Activated CD4-positive, alpha-beta T cell treated with anti-CD3 and anti-CD28 coated beads, Interleukin-2, amount 50 U/mL, for 4 hours (primary cell): ENCODE measurements around the gene SMURF2.
"Not testable (repeated sequence)": the region's sequence is repeated elsewhere in the genome, so short reads cannot be mapped to it uniquely, and the experiment has no call there.

Experiments used
- DNase-seq, 2 experiments: peaks; one replicate each; pipeline ENCODE4 v3.0.0-alpha.2; 2020

The SMURF2 gene

DNA sequence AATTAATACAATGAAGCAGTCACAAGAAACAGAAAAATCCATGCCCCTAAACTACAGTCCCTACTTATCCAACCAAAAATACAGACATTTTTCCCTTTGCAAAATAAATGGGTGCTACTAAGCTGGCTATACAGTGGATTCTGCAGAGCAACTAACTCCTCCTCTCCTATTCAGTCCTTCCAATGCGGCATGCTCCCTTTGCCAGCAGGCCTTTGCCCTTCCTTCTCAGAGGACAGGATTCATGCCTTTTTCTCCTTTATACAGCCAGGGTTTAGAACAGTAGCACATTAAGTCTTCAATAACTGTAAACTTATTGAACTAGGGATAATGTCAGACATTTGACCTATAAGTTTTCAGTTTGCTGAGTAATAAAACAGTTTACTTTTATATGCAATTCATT, 70.2 kb downstream of the SMURF2 start:
- no peak for DNase-seq

DNA sequence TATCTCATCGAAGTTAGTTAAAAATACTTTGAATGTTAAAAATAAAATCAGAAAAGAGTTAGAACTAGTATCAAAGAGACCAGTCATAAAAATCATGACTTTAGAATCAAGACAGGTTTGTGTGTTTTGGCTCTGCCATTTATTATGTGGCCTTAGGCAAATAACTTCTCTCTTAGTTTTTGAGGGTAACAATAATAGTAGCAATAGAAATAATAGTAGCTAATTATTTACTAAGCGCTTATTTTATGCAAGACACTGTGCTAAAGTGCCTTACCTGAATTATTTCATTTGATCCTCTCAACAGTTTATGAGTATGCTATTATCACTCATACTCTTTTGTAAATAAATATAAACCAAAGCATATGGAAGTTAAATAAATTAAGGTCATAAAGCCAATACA, 77.0 kb downstream of the SMURF2 start:
- no peak for DNase-seq

DNA sequence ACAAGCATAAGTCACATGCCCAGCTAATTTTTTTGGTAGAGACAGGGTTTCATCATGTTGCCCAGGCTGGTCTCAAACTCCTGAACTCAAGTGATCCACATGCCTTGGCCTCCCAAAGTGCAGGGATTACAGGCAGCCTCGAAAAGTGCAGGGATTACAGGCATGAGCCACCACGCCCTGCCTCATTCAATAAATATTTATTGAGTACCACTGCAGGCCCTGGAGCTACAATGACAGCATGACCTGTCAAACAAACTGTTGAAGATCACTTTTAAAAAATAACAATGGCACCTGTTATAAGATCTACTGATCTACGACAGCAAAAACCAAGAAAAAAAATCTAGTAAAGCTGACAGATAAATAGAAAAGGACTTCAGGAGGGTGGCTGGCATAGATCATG, 79.1 kb downstream of the SMURF2 start:
- no peak for DNase-seq

DNA sequence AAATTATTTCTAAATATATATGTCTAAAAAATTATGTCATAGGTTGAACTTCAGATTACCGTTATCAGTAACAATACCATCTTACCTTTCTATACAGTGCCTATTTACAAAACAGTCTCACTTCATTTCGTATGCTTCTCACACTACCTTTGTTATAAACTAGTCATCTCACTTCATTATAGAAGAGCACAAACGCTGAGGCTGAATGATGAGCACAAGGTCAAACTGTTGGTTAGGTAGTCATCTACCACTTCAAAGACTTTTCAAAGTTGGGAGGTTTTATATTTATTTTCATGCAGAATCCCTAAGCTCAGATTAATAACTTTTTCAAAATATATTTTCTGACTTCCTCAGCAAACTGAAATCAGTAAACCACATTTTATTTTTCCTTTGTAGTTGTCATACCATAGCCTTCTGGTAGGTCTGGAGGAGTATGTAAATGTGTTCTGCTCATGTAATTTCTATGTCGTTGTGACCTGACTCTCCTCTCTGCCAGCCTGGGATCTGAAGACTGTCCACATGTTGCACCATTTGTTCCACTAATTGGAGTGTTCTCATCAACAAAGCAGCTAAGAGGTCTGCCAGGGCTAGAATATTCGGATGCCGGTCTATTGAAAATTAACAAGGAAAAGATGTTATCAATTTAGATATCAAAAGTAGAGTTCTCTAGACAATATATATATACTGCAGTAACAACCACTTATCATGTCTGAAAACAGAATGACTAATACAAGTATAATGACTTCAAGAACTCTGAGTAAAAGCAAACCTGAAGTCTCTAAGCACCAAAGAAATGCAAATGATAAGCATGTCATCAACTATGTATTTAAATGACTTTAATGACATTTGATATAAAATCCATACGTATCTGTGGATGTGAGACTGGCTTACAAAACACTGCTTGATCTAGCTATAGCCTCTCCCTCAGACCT, 81.5 kb downstream of the SMURF2 start:
- no peak for DNase-seq

DNA sequence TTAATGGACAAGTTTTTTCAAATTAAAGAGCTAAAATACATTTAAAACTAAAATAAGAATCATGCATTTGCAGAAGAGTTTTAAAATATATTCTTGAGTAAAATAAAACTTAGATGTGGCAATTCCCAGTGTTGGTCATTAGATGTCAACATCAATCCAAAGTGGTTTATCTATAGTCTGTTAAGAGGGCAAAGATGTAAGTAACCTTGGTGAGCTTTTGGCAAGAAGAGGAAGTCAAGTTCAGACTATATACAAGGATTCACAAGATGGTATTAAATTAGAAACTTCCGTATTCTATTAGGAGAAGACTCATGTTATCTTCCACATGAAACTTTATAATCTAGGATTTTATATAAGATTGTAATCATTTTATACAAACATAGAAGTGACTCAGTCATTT, 82.2 kb downstream of the SMURF2 start:
- DNase-seq = no peak

DNA sequence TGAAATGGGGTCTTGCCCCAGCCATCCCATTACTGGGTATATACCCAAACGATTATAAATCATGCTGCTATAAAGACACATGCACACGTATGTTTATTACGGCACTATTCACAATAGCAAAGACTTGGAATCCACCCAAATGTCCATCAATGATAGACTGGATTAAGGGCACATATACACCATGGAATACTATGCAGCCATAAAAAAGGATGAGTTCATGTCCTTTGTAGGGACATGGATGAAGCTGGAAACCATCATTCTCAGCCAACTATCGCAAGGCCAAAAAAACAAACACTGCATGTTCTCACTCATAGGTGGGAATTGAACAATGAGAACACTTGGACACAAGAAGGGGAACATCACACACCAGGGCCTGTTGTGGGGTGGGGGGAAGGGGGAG, 85.1 kb downstream of the SMURF2 start:
- not testable (repeated sequence) for DNase-seq

DNA sequence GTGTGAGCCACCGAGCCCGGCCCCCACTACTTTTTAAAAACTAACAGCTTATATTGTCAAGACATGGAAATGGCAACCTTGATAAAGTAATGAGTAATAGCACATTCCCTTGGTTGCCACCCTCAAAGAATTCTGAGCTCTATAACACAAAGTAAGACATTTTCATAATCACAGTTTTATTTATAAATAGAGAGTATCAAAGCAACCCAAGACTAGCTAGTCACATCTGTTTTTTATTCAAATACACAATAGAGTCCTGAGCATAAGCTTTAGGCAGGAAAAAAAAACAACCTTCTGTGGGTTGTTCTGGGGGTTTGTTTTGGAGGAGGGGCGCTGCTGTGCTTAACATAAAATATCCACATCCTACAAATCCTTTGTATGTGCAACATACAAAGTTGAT, 86.7 kb downstream of the SMURF2 start:
- no peak for DNase-seq

DNA sequence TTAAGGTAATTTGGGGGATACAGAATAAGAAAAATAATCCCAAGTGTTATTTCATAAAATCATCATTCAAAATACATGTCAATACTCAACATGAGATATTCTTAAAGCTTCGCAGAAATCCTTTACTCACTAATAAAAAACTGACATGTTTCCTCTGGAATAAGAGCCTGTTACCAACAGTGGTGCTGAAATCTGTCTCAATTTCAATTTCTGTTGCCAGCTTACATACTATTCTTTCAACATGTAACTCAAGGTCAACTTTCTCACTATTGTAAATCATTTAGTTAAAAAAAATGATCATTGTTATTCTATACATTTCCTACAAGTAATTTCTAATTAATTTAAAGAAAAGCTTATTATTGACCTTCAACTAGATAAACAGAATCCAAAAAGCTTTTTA, 87.5 kb downstream of the SMURF2 start:
- DNase-seq = no peak

DNA sequence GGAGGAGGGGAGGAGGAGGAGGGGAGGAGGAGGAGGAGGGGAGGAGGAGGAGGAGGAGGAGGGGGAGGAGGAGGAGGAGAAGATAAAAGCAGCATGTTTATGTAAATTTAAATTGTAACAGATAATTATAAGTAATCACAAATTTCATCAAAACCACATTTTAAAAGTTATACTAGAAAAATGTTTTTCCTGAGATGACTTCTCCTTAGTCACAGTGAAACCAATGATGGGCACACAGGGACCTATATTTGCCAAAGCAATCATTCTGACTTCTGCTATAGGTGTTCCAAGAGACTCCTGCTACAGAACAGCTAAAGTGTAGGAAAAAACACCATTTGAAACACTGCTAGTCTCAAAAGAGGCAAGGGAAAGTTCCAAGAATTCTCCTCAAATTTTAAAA, 88.9 kb downstream of the SMURF2 start:
- DNase-seq = no peak

DNA sequence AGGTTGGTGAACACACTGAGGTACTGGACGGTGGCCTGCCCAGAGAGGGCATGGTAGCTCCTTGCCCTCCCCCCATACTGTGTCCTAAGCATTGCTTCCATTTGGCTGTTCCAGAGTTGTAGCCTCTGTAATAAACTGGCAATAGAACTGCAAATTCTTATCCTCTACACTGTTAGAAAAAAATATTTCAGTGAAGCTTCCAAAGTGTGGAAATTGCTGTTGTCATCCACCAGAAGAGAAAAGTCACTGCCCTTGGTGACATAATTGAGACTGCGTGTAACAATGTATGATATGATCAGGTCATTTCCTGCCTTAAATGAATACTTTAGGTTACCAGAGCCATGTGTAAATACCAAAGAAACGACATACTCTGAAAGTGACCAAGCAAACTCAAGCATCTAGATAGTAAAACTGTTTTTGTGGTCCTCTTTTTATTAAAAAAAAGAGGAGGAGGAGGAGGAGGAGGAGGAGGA, 89.4 kb downstream of the SMURF2 start:
- no peak for DNase-seq

DNA sequence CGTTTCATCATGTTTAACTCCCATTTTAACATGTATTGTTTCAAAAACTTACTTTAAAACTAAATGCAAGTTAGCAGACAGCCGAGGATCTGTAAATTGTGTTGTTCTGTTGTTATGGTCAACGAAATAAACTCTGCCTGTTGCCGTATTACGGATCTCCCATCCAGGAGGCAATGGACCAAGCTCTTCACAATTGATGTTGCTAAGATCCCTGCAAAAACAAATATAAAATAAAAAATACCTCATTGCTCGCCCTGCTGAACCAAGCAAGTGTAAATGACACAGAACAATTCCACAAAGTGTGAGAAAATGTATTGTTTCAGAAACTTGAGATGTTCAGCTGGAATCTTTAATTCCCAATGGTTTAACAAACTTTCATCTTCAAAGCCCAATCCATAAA, 90.4 kb downstream of the SMURF2 start:
- no peak for DNase-seq

DNA sequence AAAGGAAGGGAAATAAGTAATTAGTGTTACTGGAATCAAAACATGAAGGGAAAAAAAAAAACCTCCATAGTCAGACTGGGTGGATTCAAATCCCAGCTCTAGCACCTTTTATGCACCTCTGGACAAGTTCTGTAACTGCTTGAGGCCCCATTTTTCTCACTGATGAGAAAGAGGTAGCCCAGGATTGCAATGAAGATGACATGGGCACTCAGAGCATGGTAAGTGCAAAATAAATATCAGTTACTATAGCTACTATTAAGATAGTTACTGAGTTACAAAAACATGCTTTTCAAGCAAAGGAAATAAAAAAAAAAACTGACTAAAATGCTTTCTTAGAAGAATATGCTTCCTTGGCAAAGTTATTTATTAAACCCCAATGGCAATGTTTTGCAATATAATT, 96.5 kb downstream of the SMURF2 start:
- DNase-seq = no peak

DNA sequence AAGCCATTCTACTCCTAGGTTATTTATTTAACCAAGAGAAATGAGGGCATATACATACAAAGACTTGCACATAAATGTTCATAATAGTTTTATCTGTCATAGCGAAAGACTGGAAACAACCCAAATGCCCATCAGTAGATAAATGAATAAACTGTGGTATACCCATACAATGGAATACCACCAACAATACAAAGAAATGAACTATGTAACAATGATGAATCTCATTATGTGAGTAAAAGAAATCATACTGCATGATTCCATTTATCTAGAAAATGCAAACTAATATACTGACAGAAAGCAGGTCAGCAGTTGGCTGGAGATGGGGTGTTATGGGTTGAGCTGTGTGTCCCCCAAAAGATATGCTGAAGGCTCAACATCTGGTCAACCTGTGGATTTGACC, 98.0 kb downstream of the SMURF2 start:
- DNase-seq = no peak

DNA sequence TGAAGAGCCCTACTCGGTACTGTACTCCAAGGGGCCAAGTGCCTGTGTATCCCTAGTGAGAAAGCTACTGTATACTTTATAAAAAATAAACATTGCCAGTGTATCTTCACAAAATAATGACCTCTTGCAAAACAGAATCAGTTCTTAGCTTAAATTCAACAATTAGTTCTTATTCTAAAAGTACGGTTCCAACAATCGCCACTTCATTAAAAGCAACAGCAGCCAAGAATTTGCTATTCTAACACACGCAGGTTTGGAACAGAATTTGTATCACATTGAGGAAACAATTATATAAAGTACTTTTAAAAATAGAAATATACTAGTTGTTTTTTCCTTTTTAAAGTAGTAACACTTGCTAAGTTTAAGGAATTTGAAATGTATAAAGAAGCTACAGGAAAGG, 106.8 kb downstream of the SMURF2 start:
- no peak for DNase-seq

DNA sequence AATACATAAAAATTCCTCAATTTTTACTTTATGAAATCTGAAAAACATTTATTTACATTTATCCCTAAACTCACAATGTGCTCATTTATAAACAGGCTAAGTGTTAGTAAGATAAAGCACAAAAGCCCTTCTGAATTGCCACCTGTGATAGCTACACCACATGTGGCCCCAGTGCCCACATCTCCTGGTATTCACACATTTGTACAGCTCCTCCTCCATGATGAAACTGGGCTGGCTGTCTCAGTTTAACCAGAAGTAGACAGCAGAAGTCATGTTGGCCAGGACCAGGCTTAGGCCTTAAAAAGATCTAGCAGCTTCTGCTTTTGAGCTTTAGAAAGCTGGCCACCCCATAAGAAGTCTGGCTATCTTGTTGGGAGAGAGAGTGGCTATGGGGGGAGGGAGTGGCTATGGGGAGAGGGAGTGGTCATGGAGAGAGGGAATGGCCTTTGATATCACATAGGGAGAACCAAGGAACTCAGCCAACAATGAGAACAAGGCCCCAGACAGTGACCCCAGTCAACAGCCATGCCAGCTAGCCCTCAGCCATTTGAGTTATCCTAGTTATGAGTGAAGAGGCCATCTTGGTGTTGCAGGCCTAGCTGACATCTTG, 108.0 kb downstream of the SMURF2 start:
- DNase-seq = no peak

DNA sequence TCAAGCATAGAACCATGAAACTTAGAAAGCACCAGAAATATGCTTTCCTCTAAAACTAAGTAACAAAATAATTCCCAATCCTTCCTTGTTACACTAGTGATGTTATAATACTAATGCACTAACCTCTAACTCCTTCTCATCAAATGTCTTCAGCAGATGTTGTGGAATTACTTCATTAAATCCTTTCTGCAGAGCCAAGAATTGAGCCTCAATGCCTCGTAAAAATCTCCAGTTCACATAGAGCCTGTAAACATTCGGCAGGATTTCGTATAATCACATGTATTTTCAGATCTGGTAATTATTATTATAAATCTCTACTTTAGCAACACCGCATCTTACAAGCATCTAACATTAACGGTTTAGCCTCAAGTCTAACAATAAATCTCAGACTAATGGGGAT, 110.6 kb downstream of the SMURF2 start:
- DNase-seq = no peak

DNA sequence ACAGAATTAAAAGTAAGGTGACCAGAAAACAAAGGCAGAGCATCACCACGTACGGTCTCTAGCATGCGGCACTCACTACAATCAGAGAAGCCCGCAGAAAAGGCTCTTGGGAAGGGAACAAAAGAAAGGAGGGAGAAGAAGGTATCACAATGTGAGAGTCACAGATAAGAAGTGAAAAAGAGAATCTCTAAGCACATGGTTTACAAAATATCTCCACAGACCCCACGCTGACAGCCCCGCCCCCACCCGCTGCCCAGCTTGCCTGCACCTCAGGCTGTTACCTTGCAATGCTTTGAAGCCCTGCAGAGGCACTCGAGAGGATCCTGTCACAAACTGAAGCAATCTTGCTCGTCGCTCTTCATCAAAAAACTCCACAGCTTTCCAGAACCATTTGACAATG, 114.8 kb downstream of the SMURF2 start:
- no peak for DNase-seq

DNA sequence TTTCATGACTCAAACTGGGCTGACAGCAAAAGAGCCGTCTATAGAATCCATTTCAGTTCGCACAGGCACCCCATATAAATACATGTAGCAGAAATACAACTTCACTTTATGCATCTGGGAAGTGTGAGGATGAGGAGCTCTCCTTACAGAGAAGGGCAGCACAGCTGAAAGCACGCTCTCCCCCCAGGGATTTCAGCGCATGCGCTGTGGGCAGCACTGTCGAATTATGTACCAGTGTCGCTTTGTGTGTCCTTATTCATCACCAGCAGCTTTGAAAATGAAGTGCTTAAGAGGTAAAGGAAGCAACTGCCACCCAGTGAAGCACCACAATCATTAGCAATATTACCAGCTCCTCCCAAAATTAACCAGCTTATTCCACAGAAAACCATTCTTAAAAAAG, 115.4 kb downstream of the SMURF2 start:
- no peak for DNase-seq

DNA sequence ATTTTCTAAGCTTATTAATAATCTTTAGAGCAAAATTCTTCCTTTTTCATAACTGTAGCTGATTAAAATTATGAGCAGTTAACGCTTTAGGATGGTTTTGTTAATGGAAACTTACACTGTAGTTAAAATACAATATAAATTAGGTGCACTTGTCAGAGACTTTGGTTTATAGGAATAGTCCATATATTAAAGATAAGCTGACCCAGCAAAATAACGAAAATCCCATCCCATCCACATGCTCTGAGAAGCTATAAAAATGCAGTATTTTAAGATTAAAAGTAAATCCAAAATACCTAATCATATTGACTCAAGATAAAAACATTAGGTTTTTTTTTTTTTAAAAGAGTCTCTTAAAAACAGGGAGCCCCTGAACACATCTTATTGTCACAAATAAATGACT, 117.4 kb downstream of the SMURF2 start:
- DNase-seq = no peak

DNA sequence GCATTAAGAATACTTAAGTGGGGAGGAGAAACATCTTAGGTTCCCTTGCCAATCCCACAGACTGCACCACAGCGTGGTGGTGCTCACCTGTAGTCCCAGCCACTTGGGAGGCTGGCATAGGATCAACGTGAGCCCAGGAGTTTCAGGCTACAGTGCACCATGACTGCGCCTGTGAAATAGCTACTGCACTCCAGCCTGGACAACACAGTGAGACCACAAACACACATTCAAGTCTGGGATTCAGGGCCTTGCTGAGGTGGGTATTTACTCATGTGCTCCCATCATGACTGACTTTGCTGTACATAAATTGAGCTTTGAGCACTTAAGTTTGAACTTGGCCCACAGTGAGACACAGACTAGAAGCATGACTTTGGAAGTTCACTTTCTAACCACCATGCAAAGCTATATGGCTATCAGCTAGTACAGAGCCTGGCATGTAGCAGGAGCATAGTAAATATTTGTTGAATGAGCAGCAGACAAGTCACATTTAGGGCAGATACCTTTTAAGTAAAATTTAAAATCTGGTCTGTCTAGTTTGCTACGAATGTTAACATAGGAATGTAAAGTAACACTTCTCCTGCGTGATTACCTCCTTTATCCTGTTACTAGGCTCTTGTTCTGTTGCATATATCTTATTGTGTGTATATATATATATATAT, 121.9 kb downstream of the SMURF2 start:
- no peak for DNase-seq

DNA sequence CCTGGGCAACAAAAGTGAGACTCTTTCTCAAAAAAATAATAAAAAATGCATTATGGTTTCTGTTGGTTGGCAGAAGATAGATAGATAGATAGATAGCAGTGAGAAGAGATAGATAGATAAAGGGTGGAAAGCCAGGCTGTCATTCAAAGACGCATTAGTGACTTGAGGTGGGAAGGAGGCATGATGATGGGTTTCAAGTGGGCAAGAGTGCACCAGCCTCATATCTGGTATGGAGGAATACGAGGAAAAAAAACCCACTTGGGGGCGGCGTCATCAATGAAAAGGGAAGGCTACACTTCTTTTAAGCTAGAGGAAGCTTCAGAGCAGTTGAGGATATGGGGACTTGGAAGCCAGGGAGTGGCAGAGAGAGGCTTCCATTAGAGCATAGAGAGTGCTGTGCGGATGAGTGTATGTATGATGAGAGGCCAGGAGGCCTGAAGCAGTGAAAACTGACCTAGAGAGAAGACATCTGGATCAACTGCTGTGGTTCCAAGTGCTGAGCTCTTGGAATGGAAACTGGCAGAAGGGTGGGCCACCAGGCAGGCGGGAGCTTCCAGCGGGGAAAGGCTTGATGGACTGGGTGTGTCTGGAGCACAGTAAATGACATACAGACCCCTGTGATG, 123.5 kb downstream of the SMURF2 start:
- DNase-seq = no peak

DNA sequence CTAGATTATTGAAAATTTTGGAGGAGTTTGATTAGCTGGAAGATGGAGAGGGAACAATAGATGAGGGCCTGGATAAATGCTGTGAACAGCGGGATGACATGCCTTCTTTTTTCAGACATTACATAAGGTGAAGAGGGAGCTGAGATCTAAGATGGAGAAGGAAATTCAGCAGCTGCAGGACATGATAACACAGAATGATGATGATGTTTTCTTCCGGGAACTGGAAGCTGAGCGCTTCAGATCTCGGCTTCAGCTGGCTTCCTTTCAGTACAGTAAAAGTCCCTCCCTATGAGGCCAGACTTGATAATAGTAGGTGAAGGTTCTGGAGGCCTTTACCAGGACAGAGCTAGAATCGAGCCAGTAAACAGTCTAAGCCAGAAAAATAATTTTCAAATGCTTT, 124.6 kb downstream of the SMURF2 start:
- no peak for DNase-seq

DNA sequence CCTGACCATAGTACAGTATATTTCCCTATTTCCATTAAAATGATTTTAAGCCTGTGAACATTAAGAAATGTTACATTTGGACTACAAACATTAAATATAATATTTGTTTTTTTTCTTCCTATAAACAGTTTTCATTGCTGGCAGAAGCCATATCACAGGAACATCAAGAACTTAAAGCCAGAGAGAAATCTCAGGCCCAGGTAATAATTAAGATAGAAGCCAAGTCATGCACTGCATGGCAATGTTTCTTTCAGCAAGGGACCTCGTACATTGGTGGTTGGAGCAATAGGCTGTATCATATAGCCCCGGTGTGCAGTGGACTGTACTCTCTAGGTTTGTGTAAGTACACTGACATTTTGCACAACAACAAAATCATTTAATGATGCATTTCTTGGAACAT, 125.2 kb downstream of the SMURF2 start:
- no peak for DNase-seq

DNA sequence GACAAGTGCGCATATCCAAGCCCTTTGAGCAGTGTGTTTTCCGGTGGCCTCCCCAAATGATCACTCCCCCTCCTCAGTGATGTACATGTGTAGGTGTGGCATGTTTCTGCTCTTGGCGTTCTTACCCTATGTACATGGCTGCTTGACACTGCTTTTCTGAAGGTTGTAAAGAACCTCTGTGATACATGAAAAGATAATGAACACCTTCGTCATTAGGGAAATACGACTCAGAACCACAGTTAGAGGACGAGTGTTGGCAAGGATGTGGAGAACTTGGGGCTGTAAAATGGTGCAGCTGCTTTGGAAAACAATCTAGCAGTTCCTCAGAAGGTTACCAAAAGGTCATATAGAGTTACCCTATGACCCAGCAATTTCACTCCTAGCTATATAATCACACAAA, 126.8 kb downstream of the SMURF2 start:
- no peak for DNase-seq
